Measurements from ENCODE around the gene CMTM7. TPM values are rescaled to one million over a fixed set of nuclear protein-coding genes. Genes with fewer than 3 reads are reported as not detected.
"Not testable (repeated sequence)": the region's sequence is repeated elsewhere in the genome, so short reads cannot be mapped to it uniquely, and the experiment has no call there.

Gene CMTM7
- total RNA-seq, 3 donors from 2014 or later (not counting 1 experiment from before 2014, with no cell fraction given): 4.1 to 16.7 (median 12.8) TPM

DNA sequence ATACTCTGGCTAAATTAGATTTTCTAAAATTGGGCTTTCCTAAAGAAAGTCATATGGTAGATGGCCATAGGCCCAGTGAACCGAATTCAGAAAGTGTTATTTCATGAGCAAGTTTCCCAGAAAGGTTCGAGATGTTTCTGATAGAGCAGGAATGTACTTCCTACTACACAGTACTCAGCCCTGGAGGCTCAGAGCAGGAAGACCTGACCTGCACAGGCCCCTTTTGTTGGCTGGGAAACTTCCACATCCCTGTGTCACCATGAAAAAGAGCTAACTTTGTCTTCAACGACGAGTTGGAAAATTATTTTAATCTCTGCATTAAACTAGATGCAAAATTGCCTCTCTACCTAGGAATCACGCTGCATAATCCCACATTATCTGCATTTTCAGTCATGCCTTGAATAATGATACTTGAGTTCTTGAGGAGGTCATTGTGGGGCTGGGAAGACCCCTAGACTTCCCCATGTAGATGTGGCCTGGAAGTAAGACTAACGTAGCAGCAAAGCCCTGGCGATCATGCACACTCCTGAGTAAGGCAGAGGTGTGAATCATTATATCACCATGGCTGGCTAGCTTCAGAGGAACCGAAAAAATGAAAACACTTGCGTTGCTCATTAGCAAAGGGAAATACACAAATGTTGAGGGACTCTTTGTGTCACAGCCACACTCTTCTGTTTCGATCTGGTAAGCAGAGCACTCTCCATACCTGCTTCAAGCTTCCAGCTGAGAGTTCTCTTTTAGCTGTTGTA is 47.1 kb downstream of the CMTM7 start:
- WGBS (ENCODE audit: insufficient coverage): 56% methylated on average over 10 of the region's 10 CpGs
- peak in 1 of 3 donors; percentile 48 for ATAC-seq
- no peaks in the 10 kb centered on the region for H3K9me3 ChIP-seq (ENCODE audit: control insufficient read depth, insufficient read depth, low read length)
- H3K27ac ChIP-seq (ENCODE audit: low read length): peak overlapping the region; percentile 50
- no peaks in the 10 kb centered on the region for H3K27me3 Mint-ChIP-seq (ENCODE audit: low read depth in 2 of 2)
- no peak overlapping the region for H3K4me3 Mint-ChIP-seq
- H3K27ac Mint-ChIP-seq: peak overlapping the region in 1 of 2 donors; percentile 35
- no peaks in the 10 kb centered on the region for H3K36me3 ChIP-seq (ENCODE audit: control insufficient read depth, insufficient read depth, low read length)
- intact Hi-C loops (cut with micrococcal nuclease): no loop called here
- H3K9me3 Mint-ChIP-seq: no peaks in the 10 kb centered on the region
- peak in 1 of 2 donors; percentile 38 for DNase-seq
- peaks cover 18% of the 10 kb centered on the region for H3K4me1 ChIP-seq (ENCODE audit: control insufficient read depth, insufficient read depth, low read length)
- no peaks in the 10 kb centered on the region for H3K27me3 ChIP-seq (ENCODE audit: control insufficient read depth, insufficient read depth, low read length)
- H3K36me3 Mint-ChIP-seq: no peaks in the 10 kb centered on the region
- no peak overlapping the region for H3K4me3 ChIP-seq (ENCODE audit: low read length)
- peaks cover 5 to 16% of the 10 kb centered on the region in 2 donors for H3K4me1 Mint-ChIP-seq
- TF ChIP-seq, protein P1, sequence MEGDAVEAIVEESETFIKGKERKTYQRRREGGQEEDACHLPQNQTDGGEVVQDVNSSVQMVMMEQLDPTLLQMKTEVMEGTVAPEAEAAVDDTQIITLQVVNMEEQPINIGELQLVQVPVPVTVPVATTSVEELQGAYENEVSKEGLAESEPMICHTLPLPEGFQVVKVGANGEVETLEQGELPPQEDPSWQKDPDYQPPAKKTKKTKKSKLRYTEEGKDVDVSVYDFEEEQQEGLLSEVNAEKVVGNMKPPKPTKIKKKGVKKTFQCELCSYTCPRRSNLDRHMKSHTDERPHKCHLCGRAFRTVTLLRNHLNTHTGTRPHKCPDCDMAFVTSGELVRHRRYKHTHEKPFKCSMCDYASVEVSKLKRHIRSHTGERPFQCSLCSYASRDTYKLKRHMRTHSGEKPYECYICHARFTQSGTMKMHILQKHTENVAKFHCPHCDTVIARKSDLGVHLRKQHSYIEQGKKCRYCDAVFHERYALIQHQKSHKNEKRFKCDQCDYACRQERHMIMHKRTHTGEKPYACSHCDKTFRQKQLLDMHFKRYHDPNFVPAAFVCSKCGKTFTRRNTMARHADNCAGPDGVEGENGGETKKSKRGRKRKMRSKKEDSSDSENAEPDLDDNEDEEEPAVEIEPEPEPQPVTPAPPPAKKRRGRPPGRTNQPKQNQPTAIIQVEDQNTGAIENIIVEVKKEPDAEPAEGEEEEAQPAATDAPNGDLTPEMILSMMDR (IDR thresholded peaks at IDR 0.05): no peak

- H3K36me3 ChIP-seq (ENCODE audit: control insufficient read depth, insufficient read depth, low read length); H3K27ac Mint-ChIP-seq; H3K27me3 ChIP-seq (ENCODE audit: control insufficient read depth, insufficient read depth, low read length); H3K9me3 Mint-ChIP-seq; H3K27me3 Mint-ChIP-seq (ENCODE audit: low read depth in 2 of 2); DNase-seq; intact Hi-C loops (cut with micrococcal nuclease); H3K36me3 Mint-ChIP-seq; ATAC-seq; H3K9me3 ChIP-seq (ENCODE audit: control insufficient read depth, insufficient read depth, low read length); H3K4me3 ChIP-seq (ENCODE audit: low read length); H3K4me3 Mint-ChIP-seq: not testable (repeated sequence)
- 78% methylated on average over 4 of the region's 4 CpGs for WGBS (ENCODE audit: insufficient coverage)
- Histone ChIP-seq H3K4me1 (ENCODE audit: control insufficient read depth, insufficient read depth, low read length) (peaks cover 16% of the 10 kb centered on the region), H3K27ac (ENCODE audit: low read length) (peak overlapping the region; percentile 30)
- peaks cover 11 to 23% of the 10 kb centered on the region in 2 donors for H3K4me1 Mint-ChIP-seq
Measured at GRCh38 chr3:32439421-32439820, 47.8 kb downstream of the CMTM7 start.

GRCh38 chr3:32440611-32441350 is 49.1 kb downstream of the CMTM7 start:
- Mint-ChIP-seq H3K27ac (no peak overlapping the region), H3K27me3 (ENCODE audit: low read depth in 2 of 2) (no peaks in the 10 kb centered on the region), H3K36me3 (no peaks in the 10 kb centered on the region), H3K9me3 (no peaks in the 10 kb centered on the region), H3K4me1 (peaks cover 11 to 24% of the 10 kb centered on the region in 2 donors), H3K4me3 (no peak overlapping the region)
- no peak for DNase-seq
- intact Hi-C loops (cut with micrococcal nuclease): no loop called here
- TF ChIP-seq, protein P1 (IDR thresholded peaks at IDR 0.05): no peak
- no peak for ATAC-seq
- H3K27me3 ChIP-seq (ENCODE audit: control insufficient read depth, insufficient read depth, low read length): no peaks in the 10 kb centered on the region
- peaks cover 16% of the 10 kb centered on the region for H3K4me1 ChIP-seq (ENCODE audit: control insufficient read depth, insufficient read depth, low read length)
- no peaks in the 10 kb centered on the region for H3K36me3 ChIP-seq (ENCODE audit: control insufficient read depth, insufficient read depth, low read length)
- peak overlapping the region; percentile 30 for H3K27ac ChIP-seq (ENCODE audit: low read length)
- 94% methylated on average over 10 of the region's 10 CpGs for WGBS (ENCODE audit: insufficient coverage)
- no peak overlapping the region for H3K4me3 ChIP-seq (ENCODE audit: low read length)
- H3K9me3 ChIP-seq (ENCODE audit: control insufficient read depth, insufficient read depth, low read length): no peaks in the 10 kb centered on the region

DNA sequence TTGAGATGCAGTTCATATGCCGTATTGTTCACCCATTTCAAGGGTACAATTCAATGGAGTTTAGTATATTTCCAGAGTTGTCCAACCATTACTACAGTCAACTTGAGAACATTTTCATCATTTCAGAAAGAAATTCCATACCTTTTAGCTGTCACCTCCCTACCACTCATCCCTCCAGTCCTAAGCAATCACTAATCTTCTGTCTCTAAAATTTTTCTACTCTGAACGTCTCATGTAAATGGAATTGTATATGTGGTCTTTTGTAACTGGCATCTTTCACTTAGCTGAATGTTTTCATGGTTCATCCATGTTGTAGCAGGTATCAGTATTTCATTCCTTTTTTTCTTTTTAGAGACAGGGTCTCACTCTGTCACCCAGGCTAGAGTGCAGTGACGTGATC is 51.1 kb downstream of the CMTM7 start:
- intact Hi-C loops (cut with micrococcal nuclease): no loop called here
- H3K4me3 ChIP-seq (ENCODE audit: low read length): no peak overlapping the region
- no peaks in the 10 kb centered on the region for H3K27me3 Mint-ChIP-seq (ENCODE audit: low read depth in 2 of 2)

More for the DNA sequence above, 51.1 kb downstream of the CMTM7 start:
- H3K27ac Mint-ChIP-seq: no peak overlapping the region
- DNase-seq (no peak), ATAC-seq (no peak)
- Histone ChIP-seq H3K36me3 (ENCODE audit: control insufficient read depth, insufficient read depth, low read length) (no peaks in the 10 kb centered on the region), H3K27ac (ENCODE audit: low read length) (no peak overlapping the region), H3K4me1 (ENCODE audit: control insufficient read depth, insufficient read depth, low read length) (peaks cover 16% of the 10 kb centered on the region), H3K9me3 (ENCODE audit: control insufficient read depth, insufficient read depth, low read length) (no peaks in the 10 kb centered on the region), H3K27me3 (ENCODE audit: control insufficient read depth, insufficient read depth, low read length) (no peaks in the 10 kb centered on the region)
- H3K4me3 Mint-ChIP-seq: no peak overlapping the region
- peaks cover 11 to 18% of the 10 kb centered on the region in 2 donors for H3K4me1 Mint-ChIP-seq
- WGBS (ENCODE audit: insufficient coverage): 94% methylated on average over 2 of the region's 3 CpGs
- peaks cover 2% of the 10 kb centered on the region for H3K36me3 Mint-ChIP-seq
- H3K9me3 Mint-ChIP-seq: no peaks in the 10 kb centered on the region
- TF ChIP-seq, protein P1 (IDR thresholded peaks at IDR 0.05): no peak

Measured in natural killer cell (primary cell).